HUES48 (cell line): ENCODE results near the gene SLC43A1.
A peak's percentile ranks its signal among the peaks of the same experiment; 100 is the strongest.

Experiments used
- H3K27ac ChIP-seq: one replicate; pipeline ENCODE4 v1.7.0; 2013; ENCODE audit warnings: low read depth, low read length, inconsistent platforms
- H3K27me3 ChIP-seq: 2 replicates; pipeline ENCODE4 v1.6.1; 2013; ENCODE audit warnings: mild to moderate bottlenecking, low read length; ENCODE audit not compliant: control insufficient read depth, insufficient read depth
- H3K36me3 ChIP-seq: 2 replicates; pipeline ENCODE4 v1.6.1; 2013; ENCODE audit warnings: low read length; ENCODE audit not compliant: control insufficient read depth, insufficient read depth
- H3K4me1 ChIP-seq: 2 replicates; pipeline ENCODE4 v1.6.1; 2013; ENCODE audit warnings: mild to moderate bottlenecking, low read length; ENCODE audit not compliant: control insufficient read depth, insufficient read depth
- H3K4me3 ChIP-seq: 2 replicates; pipeline ENCODE4 v1.5.1; 2013; ENCODE audit warnings: mild to moderate bottlenecking, low read depth, low read length
- H3K9ac ChIP-seq: 2 replicates; pipeline ENCODE4 v1.6.1; 2013; ENCODE audit warnings: mild to moderate bottlenecking, low read depth, low read length, moderate library complexity
- H3K9me3 ChIP-seq: 2 replicates; pipeline ENCODE4 v1.6.1; 2013; ENCODE audit warnings: low read length; ENCODE audit not compliant: control insufficient read depth, insufficient read depth

SLC43A1 gene

GRCh38 chr11:57476757-57477506 is 38.6 kb downstream of the SLC43A1 start:
- Histone ChIP-seq H3K4me1 (peaks cover 38% of the 10 kb centered on the region), H3K27ac (no peak overlapping the region), H3K36me3 (0 out of 2 replicates have a peak, but pooled peaks cover 2% of the 10 kb centered on the region), H3K9me3 (no peaks in the 10 kb centered on the region), H3K4me3 (peak overlapping the region; percentile 58), H3K27me3 (peaks cover 58% of the 10 kb centered on the region), H3K9ac (no peak overlapping the region)

GRCh38 chr11:57476047-57476756 is 39.3 kb downstream of the SLC43A1 start:
- Histone ChIP-seq H3K27ac (no peak overlapping the region), H3K27me3 (peaks cover 52% of the 10 kb centered on the region), H3K36me3 (0 out of 2 replicates have a peak, but pooled peaks cover 2% of the 10 kb centered on the region), H3K4me1 (peaks cover 34% of the 10 kb centered on the region), H3K4me3 (peak overlapping the region; percentile 58), H3K9ac (peak overlapping the region; percentile 16; the same call in 1 of the 2 replicates), H3K9me3 (no peaks in the 10 kb centered on the region)

GRCh38 chr11:57475671-57476046 is 39.8 kb downstream of the SLC43A1 start:
- Histone ChIP-seq H3K27me3 (peaks cover 46% of the 10 kb centered on the region), H3K4me1 (peaks cover 33% of the 10 kb centered on the region), H3K9me3 (no peaks in the 10 kb centered on the region), H3K36me3 (0 out of 2 replicates have a peak, but pooled peaks cover 2% of the 10 kb centered on the region), H3K9ac (no peak overlapping the region), H3K27ac (no peak overlapping the region), H3K4me3 (peak overlapping the region; percentile 58)

- Histone ChIP-seq H3K4me1 (peaks cover 30% of the 10 kb centered on the region), H3K4me3 (no peak overlapping the region), H3K9ac (no peak overlapping the region), H3K27ac (no peak overlapping the region), H3K9me3 (no peaks in the 10 kb centered on the region), H3K36me3 (0 out of 2 replicates have a peak, but pooled peaks cover 2% of the 10 kb centered on the region), H3K27me3 (peaks cover 42% of the 10 kb centered on the region)
Measured at GRCh38 chr11:57475191-57475590, 40.3 kb downstream of the SLC43A1 start.

GRCh38 chr11:57474803-57475115 is 40.7 kb downstream of the SLC43A1 start:
- Histone ChIP-seq H3K9ac (no peak overlapping the region), H3K27me3 (peaks cover 41% of the 10 kb centered on the region), H3K36me3 (peaks cover 5% of the 10 kb centered on the region), H3K4me3 (no peak overlapping the region), H3K9me3 (no peaks in the 10 kb centered on the region), H3K27ac (no peak overlapping the region), H3K4me1 (peaks cover 28% of the 10 kb centered on the region)

- Histone ChIP-seq H3K27ac (no peak overlapping the region), H3K9ac (no peak overlapping the region), H3K27me3 (peaks cover 41% of the 10 kb centered on the region), H3K9me3 (no peaks in the 10 kb centered on the region), H3K36me3 (peaks cover 9% of the 10 kb centered on the region), H3K4me3 (no peak overlapping the region), H3K4me1 (peaks cover 28% of the 10 kb centered on the region)
Measured at GRCh38 chr11:57474017-57474802, 41.3 kb downstream of the SLC43A1 start.

- Histone ChIP-seq H3K4me1 (peaks cover 35% of the 10 kb centered on the region), H3K27ac (no peak overlapping the region), H3K9me3 (no peaks in the 10 kb centered on the region), H3K27me3 (peaks cover 40% of the 10 kb centered on the region), H3K4me3 (no peak overlapping the region), H3K9ac (no peak overlapping the region), H3K36me3 (peaks cover 14% of the 10 kb centered on the region)
Measured at GRCh38 chr11:57473285-57473841, 42.1 kb downstream of the SLC43A1 start.

- Histone ChIP-seq H3K27me3 (peaks cover 21% of the 10 kb centered on the region), H3K27ac (no peak overlapping the region), H3K4me3 (no peak overlapping the region), H3K9me3 (no peaks in the 10 kb centered on the region), H3K9ac (no peak overlapping the region), H3K4me1 (peaks cover 39% of the 10 kb centered on the region; the same call in 1 of the 2 replicates), H3K36me3 (peaks cover 14% of the 10 kb centered on the region)
Measured at GRCh38 chr11:57471496-57471895, 44.0 kb downstream of the SLC43A1 start.

GRCh38 chr11:57469268-57469667 is 46.2 kb downstream of the SLC43A1 start:
- Histone ChIP-seq H3K4me3 (no peak overlapping the region), H3K27me3 (peaks cover 4% of the 10 kb centered on the region; the same call in 1 of the 2 replicates)

GRCh38 chr11:57468276-57468675 is 47.2 kb downstream of the SLC43A1 start:
- no peaks in the 10 kb centered on the region for H3K9me3 ChIP-seq
- H3K4me1 ChIP-seq: peaks cover 28% of the 10 kb centered on the region
- no peak overlapping the region for H3K9ac ChIP-seq
- H3K4me3 ChIP-seq: no peak overlapping the region
- H3K27me3 ChIP-seq: peaks cover 11% of the 10 kb centered on the region; the same call in 1 of the 2 replicates
- H3K27ac ChIP-seq: no peak overlapping the region
- H3K36me3 ChIP-seq: peaks cover 14% of the 10 kb centered on the region

More at GRCh38 chr11:57469268-57469667, 46.2 kb downstream of the SLC43A1 start:
- no peaks in the 10 kb centered on the region for H3K9me3 ChIP-seq
- no peak overlapping the region for H3K27ac ChIP-seq
- peaks cover 25% of the 10 kb centered on the region for H3K4me1 ChIP-seq
- H3K36me3 ChIP-seq: peaks cover 14% of the 10 kb centered on the region
- H3K9ac ChIP-seq: no peak overlapping the region
